ENCODE results near the gene LIN54. TPM values are rescaled to one million over a fixed set of nuclear protein-coding genes. Genes with fewer than 3 reads are reported as not detected.
"Not testable (repeated sequence)": the region's sequence is repeated elsewhere in the genome, so short reads cannot be mapped to it uniquely, and the experiment has no call there.

The LIN54 gene
- total RNA-seq, 1 donor from 2014 or later, result 8.4 TPM

DNA sequence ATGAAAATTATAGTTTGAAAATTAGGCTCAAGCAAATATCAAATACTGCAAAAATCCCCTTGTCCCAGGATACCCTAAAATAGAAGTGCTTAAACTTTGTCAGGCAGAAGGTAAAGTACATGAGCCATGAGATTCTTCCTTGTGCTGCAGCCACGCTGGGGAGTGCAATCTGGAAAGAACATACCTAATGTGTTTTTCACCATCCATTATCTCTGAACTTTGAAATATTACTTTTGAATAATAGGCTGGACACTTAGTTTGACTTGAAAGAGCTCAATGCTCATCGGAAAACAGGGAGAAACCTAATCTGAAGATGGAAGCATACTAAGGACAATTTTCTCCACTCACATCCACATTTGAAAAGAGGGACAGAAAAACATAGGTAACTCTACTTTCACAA lies 91.2 kb downstream of the LIN54 start:
- no peak overlapping the region for H3K4me3 ChIP-seq (ENCODE audit: low read depth, low read length)
- DNase-seq (ENCODE audit: low read depth), result no peak
- TF ChIP-seq, protein P1, sequence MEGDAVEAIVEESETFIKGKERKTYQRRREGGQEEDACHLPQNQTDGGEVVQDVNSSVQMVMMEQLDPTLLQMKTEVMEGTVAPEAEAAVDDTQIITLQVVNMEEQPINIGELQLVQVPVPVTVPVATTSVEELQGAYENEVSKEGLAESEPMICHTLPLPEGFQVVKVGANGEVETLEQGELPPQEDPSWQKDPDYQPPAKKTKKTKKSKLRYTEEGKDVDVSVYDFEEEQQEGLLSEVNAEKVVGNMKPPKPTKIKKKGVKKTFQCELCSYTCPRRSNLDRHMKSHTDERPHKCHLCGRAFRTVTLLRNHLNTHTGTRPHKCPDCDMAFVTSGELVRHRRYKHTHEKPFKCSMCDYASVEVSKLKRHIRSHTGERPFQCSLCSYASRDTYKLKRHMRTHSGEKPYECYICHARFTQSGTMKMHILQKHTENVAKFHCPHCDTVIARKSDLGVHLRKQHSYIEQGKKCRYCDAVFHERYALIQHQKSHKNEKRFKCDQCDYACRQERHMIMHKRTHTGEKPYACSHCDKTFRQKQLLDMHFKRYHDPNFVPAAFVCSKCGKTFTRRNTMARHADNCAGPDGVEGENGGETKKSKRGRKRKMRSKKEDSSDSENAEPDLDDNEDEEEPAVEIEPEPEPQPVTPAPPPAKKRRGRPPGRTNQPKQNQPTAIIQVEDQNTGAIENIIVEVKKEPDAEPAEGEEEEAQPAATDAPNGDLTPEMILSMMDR (conservative IDR thresholded peaks at IDR 0.05; ENCODE audit: low read depth, low read length), result no peak

DNA sequence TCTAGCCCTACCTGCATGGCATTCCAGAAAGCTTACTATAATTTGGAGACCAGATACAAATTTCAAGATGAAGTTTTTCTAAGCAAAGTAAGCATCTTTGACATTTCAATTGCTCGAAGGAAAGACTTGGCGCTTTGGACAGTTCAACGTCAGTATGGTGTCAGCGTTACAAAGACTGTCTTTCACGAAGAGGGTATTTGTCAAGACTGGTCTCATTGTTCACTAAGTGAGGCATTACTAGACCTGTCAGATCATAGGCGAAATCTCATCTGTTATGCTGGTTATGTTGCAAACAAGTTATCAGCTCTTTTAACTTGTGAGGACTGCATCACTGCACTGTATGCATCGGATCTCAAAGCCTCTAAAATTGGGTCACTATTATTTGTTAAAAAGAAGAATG lies 92.5 kb downstream of the LIN54 start:
- TF ChIP-seq, protein P1 (conservative IDR thresholded peaks at IDR 0.05; ENCODE audit: low read depth, low read length), result no peak
- H3K4me3 ChIP-seq (ENCODE audit: low read depth, low read length), result no peak overlapping the region
- DNase-seq (ENCODE audit: low read depth), result no peak

DNA sequence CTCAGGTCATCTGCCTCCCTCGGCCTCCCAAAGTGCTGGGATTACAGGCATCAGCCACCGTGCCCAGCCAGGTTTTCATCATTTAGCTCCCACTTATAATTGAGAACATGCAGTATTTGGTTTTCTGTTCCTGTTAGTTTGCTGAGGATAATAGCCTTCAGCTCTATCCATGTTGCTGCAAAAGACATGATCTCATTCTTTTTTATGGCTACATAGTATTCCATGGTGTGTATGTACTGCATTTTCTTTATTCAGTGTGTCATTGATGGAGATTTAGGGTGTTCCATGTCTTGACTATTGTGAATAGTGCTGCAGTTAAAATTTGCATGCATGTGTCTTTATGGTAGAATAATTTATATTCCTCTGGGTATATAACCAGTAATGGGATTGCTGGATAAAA lies 96.7 kb downstream of the LIN54 start:
- not testable (repeated sequence) for DNase-seq (ENCODE audit: low read depth); H3K4me3 ChIP-seq (ENCODE audit: low read depth, low read length)

DNA sequence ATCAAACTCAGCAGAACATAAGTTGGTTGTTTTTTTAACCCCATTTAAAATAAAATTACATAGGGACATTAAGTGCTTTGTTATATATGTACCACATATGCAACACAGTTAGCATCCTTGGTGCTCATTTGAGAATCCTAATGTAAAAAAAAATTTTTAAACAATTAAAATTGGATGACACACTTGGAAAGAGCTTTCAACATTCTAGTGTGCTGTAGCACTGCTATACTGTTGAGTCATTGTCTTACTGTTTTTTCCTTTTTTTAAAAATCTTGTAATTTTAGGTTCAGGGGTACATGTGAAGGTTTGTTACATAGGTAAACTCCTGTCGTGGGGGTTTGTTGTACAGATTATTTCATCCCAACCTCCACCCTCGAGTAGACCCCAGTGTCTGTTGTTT lies 97.3 kb downstream of the LIN54 start:
- TF ChIP-seq, protein P1 (conservative IDR thresholded peaks at IDR 0.05; ENCODE audit: low read depth, low read length), result no peak
- H3K4me3 ChIP-seq (ENCODE audit: low read depth, low read length), result no peak overlapping the region
- DNase-seq (ENCODE audit: low read depth), result no peak

DNA sequence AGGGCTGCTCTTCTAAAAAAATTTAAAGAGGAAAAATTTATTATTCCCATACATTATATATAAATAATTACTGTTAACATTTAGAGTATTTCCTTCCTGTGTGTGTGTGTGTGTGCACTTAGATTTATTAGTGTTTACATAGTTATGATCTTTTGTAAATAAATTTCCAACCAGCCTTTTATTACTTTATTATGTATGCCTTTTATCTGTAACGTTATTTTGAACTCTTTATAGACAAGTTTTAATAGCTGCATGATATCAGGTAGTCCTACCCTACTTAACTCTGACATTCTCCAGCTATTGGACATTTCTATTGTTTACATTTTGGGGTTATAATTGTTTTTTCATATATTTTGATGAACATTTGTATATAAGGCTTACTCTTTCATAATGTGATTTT lies 101.3 kb downstream of the LIN54 start:
- TF ChIP-seq, protein P1 (conservative IDR thresholded peaks at IDR 0.05; ENCODE audit: low read depth, low read length), result no peak
- H3K4me3 ChIP-seq (ENCODE audit: low read depth, low read length), result no peak overlapping the region

DNA sequence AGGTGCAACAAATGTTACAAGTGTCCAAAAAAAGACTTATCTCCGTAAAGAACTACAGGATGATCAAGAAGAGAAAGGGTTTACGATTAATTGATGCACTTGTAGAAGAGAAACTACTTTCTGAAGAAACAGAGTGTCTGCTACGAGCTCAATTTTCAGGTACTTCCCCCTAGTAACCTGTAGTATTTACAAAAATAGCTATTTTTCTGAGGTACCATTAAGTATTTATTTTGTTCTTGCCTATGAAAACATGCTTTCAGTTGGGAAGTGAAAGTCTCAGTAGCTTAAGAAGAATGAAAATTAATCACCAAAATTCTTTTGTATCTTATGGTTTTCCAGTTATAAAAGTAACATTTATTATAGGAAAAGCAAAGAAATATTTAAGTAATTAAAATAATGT lies 104.2 kb downstream of the LIN54 start:
- no peak for DNase-seq (ENCODE audit: low read depth)
- H3K4me3 ChIP-seq (ENCODE audit: low read depth, low read length), result no peak overlapping the region
- TF ChIP-seq, protein P1 (conservative IDR thresholded peaks at IDR 0.05; ENCODE audit: low read depth, low read length), result no peak

More for the DNA sequence above, 101.3 kb downstream of the LIN54 start:
- DNase-seq (ENCODE audit: low read depth), result no peak

DNA sequence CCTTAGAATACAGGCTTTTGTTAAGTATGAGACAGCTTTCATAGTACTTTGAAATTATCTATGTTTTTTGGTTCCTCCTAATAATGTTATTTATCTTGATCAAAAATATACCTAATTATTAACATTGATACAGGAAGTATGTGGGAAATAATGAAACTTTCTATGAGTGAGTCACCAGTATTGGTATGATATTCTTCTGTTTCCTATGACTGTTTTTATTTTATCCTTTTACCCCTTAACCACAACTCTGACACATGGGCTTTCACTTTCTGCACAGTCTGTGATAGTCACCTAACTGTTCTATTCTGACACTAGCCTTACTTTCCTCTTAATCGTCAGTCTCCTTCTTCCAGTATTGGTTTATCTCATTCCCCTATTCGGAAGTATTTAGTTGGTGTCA lies 105.4 kb downstream of the LIN54 start:
- H3K4me3 ChIP-seq (ENCODE audit: low read depth, low read length), result no peak overlapping the region
- TF ChIP-seq, protein P1 (conservative IDR thresholded peaks at IDR 0.05; ENCODE audit: low read depth, low read length), result no peak
- DNase-seq (ENCODE audit: low read depth), result no peak

DNA sequence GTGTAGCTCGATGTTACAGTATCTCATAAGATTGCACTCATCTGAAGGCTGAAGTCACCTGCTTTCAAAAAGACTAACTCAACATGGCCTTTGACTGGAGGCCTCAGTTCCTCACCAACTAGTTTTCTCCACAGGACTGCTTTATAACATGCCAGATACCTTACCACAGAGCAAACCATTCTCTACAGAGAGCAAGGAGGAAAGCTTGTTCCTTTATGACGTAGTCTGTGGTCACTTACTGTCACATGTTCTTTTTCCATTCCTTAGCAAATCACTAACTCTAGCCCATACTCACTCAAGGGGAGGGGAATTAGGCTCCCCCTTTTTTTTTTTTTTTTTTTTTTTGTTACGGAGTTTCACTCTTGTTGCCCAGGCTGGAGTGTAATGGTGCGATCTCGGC lies 106.9 kb downstream of the LIN54 start:
- no peak overlapping the region for H3K4me3 ChIP-seq (ENCODE audit: low read depth, low read length)
- DNase-seq (ENCODE audit: low read depth), result no peak
- TF ChIP-seq, protein P1 (conservative IDR thresholded peaks at IDR 0.05; ENCODE audit: low read depth, low read length), result no peak
